ENCODE results near the gene LAMP5.

The LAMP5 gene

DNA sequence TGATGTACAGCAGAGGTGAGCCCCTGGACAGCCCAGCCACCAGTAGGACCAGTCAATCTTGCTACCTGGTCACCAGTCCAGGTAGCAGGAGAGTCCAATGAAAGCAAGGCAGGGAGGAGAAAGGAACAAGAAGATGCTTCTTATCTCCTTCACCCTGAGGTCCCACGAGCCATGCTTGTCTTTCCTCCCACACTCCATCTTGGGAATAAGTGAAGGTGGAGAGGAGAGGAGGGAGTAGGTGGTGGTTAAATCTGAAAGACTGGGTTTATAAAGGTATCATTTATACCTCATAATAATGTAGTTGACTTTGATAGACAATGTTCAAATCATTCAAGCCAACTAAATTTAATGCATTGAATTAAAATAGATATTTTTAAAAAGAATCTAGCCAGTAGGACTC is 35.9 kb downstream of the LAMP5 start:
- DNase-seq: no peak

DNA sequence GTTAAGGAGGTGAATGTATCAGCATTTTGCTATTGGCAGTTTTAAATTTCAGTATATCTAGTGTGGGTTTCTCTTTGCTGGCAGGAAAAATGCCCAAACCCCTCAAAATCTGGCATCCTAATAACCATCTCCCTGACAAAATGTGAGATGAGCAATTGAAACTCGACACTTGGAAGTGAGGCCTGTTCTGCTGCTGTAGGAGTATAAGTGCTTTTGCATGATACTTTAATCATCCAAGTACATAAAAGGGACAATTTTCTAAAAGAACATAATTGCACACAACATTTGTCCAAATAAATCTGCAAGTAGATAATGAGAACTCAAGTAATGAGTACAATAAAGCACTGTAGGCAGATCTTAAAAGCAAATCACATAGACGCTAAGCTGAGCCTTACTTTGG is 36.5 kb downstream of the LAMP5 start:
- DNase-seq: no peak

DNA sequence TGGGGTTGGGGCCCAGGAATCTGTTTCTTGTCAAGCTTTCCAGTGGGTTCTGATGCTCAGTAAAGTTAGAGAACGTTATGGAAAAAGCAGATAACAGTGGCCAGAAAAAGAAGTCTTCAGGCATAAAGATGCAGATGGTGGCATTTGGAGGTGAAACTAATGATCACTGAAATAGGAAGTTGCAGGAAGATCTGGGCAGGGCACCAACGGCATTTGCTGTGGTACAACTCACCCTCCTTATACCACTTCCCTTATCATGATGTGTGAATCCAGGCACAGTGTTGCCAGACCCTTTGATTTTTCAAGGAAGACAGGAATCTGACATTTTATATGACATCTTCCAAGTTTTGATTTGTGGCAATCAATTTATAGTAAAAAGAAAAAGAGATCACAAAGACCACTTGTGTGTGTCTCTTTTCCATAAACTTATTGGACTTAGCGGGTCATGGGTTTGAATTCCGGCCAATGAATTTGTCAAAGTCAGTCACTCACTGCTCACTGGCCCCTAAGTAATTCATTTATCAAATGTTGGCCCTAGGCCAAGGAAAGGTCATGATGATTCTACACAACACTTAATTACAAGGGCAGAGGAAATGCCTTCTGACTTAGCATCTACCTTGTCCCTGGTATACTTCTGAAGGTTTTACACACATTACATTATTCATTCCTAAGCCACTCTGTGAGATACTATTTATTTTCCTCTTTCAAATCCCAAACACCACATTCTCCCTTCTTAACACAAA is 37.6 kb downstream of the LAMP5 start:
- DNase-seq: no peak

DNA sequence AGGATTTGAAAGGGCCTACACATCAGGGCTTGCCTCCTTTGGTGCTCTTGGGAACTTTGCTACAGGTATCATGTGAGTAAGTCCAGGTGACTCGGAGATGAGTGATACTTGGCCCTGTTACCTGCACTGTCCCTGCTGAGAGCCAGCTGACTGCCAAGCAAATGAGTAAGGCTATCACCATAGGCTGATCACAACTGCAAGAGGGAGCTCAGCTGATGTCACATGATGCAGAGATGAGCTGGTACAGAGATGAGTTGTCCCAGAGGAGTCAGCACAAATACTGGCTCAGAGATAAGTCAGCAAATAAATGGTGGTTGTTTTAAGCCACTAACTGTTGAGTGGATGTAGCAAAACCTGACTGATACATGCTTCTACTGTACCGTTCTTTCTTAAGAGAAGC is 41.4 kb downstream of the LAMP5 start:
- no peak for DNase-seq

DNA sequence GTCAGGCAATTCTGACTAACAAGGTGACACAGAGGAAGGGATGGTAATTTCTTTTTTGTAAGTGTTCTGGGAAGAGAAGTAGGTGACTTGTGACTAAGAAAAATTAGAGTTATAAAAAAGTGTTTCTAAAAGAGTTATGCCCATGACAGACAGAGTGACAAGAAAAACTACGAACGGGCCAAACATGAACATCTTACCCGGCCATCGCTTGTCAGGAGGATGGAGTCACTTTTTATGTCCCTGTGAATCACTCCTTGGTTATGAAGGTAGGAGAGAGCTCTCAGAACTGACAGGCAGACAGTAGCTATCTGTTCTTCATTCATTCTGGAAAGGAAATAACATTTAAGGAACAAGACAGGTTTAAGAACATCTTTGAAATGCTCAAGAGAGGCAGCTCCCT is 43.0 kb downstream of the LAMP5 start:
- no peak for DNase-seq

DNA sequence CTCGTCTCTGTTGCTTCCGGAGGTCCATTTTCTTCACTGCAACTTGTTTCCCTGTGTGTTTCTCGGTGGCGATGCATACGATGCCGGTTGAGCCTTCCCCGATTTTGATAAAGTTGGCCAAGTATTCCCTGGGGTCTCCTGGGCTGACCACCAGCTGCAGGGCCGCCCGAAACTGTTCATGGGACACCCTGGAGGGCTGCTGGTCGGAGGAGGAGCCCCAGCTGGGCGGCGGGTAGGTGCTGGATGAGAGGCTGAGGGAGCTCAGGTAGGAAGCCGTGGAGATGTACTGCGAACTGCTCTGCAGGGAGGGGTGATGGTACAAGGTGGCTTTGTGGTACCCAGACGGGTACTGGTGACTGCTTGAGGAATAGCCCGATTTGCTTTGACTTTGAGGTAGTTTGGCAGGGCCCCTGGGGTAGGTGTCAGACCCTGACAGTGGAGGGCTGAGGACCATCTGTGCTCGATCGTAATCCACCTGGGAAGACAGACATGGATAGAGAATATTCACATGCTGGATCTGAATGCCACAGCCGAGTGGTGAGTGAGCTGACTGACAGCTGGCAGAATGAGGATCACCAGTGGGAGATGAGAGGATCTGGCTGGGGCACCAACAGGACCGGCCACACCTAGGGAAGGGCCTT is 51.6 kb downstream of the LAMP5 start:
- DNase-seq: no peak

DNA sequence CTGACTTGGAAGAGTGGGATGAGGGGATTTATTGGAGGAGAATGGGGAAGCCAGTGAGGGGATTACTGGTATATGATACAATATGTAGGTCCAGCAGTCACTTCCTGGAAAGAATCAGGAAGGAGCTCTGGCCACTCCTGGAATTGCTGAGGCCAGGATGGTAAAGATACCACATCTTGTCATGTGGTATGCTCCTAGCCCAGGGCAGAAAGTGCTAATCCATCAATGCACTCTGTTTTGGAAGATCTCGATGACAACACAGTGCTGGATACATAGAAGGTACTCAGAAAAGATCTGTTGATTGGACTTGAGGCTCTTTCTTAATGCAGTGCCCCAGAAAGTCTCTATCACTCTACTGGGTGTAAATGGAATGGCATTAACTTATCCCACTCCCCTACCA is 52.6 kb downstream of the LAMP5 start:
- DNase-seq: no peak

DNA sequence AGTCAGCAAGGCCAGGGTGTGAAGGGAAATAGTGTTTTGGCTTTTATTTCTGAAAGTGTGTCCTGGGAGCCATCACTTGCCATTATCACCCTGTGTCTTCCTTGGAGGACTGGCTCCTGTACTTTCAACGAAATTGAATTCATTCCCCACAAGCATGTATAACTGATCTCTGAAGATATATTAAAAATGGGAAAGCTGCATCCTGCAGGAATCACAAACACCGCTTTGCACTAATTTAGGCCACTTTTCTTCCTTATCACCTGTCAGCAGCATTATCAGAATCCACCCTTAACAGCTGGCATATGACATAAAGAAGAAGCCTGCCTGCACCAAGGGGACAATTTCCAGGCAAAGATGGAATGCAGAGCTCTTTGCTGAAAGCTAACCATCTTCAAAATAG is 56.2 kb downstream of the LAMP5 start:
- no peak for DNase-seq

DNA sequence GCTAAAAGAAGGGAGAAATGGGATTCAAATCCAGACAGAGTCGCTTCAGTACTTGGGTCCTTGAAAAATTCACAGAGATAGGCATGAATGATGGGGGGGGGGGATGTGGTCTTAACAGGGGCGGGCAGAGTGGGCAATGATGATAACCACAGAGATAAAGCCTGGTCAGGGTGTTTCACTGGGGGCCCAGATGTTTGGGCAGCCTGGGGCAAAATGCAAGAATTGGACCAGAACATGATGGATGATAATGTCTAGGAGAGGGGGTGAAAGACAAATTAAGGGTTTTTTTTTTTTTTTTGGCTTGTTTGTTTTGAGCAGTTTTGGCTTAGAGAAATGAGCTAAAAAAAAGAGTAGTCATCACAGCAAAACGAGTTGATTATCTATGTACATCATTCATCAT is 57.4 kb downstream of the LAMP5 start:
- no peak for DNase-seq

DNA sequence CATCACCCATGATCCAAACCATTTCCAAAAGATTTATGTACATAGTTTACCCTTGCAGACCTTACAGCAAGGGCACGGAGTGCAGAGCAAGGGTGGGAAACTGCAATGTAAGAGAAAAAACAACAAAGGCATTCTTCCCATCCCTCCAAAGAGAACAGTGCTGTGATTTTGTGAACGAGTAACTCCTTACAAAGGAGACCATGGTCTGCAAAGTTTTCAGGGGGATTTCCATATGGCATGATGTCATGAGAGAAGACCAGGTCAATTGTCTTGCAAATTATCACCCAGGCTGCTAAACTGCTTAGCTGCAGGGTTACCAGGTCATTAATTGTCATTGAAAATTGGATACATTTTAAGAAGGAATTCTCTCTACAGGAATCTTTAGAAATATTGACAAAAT is 58.3 kb downstream of the LAMP5 start:
- no peak for DNase-seq

DNA sequence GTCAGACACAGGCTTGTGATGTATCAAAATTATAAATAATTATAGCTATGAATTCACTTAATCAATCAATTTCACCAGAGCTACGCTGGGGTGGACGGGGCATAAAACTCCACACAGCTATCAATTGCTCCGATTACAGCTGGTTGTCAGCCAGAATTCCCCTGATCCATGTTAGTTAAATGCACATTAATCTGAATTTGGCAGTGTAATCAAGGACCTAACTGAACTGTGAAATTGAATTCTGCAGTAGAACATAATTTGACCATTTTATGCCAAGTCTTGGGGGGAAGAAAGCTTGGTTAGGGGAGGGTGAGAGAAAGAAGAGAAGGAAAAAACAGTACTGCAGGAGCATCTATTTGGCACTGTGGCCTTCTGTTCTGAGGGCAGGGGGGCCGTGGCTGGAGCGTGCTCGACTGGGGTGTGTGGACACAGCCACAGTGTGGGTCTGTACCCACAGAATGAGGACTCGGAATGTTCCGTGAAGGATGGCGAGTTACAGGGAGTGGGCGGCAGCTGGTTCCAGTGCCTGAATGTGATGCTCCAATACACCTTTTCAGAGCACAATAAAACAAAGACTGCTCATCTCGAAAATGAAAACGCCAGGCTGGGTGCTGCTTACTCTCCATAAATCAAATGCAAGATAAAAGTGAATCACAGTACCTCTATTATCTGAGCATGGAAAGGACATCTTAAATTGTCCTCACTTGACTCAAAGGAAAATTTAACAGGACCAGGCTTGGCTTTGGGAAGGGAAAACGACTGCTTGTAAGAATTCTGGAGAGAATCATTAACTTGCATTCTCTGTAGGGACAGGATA is 59.2 kb downstream of the LAMP5 start:
- DNase-seq: no peak

DNA sequence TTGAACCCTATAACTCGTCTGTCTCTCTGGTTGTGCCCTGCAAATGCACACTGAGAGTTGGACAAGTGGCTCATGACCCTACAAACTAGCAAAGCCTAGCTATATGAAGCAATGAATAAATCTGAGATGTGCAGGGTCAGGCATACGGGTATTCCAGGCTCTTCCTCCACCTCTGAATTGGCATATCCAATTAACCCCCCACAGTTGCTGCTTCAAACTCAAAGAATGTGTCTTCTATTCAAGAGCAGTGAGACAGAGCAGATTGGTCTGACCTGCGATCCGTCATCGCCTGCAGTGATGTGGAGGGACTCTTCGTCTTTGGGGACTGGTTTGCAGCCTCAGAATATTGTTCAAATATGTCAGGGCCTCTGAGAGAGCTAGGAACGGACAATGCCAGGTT is 59.8 kb downstream of the LAMP5 start:
- no peak for DNase-seq

DNA sequence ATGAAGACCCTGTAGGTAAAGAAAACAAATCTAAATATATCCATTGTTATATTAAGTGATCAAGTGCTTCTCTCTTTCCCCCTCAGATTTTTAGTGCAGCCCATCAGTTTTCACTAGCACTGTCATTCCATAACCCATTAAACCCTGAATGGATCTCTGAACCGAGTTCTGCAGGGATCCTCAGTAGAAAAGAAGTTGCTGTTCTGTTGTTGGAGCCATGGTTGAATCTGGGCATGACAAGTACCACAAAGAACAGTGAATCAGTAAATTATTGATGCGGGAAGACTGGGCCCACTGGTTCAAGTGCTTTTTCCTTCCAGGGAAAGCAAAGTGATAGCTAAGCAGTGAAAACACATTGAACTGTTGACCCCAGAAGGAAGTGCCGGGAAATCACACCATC is 60.4 kb downstream of the LAMP5 start:
- no peak for DNase-seq

DNA sequence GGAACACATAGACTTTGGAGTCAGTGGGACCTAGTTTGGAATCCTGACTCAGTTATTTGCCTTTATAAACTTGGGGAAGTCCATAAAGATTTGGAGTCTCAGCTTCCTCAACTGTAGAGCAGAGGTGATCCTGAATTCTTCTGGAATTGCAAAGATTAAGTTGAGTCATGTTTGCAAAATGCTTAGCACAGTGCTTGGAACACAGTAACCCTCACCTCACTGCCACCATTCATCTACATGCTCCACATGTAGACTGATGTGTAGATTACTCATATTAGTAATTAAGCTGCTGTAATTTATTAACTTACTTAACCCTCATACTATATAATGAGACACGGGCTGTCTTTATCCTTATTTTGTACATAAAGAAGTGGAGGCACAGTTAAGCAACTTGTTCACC is 61.4 kb downstream of the LAMP5 start:
- no peak for DNase-seq

DNA sequence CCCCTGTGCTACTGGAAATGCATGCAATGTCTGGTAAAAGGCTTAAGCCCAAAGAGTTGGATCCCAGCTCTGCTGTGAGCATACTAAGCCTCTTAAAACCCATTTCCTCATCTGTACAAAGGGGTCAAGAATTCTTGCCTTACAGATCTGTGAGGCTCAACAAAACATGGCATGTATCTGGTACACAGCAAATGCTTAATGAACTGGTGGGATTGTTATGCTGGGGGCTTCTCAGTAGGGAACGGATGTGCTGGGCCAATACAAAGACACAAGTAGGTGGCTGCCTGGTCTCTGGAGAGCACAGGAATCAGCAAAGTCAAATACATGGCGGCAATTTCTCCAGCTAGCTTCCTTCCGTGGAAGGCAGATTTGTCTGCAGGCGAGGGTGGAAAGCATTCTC is 62.3 kb downstream of the LAMP5 start:
- DNase-seq: no peak

DNA sequence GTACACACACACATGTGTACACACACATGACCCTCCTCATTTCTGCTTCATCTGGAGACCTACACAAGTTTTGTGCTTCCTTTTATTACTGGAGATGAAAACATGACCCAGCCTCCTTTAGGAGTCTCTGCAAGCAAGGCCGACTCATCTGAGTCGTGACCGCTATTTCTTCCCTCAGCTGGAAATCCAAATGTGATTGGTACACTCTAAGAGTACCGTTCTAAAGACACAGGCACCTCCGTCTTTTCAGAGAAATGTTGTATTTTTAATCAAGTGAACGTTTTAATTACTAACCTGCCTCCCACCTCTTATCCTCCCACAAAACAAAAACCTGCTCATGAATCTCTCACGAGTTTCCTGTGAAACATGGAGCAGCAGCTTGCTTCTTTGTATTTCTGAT is 63.0 kb downstream of the LAMP5 start:
- no peak for DNase-seq

DNA sequence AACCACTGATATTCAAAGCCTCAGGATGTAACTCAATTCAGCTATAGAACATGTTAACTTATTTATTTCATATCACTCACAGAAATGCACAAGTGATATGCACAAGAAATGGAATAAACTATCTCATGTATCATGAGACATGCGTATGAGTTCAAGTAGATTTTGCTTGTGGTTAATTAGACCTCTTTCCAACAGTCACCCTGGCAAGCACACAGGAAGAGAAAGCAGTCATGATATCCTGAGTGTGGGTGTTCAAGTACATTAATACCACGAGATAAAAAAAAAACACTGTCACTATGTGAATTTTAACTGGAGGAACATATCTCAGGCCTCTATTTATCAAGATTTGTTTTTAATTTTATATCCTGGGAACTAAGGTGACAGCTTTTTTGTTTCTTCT is 64.2 kb downstream of the LAMP5 start:
- no peak for DNase-seq

Data from stimulated activated CD4-positive, alpha-beta T cell treated with anti-CD3 and anti-CD28 coated beads, Interleukin-4, amount 100 ng/mL, for 1 hour (primary cell).